ENCODE measurements around the gene HOXA10. TPM values are rescaled to one million over a fixed set of nuclear protein-coding genes. Genes with fewer than 3 reads are reported as not detected.
A peak's percentile ranks its signal among the peaks of the same experiment; 100 is the strongest.

HOXA10 gene
- total and polyA plus RNA-seq, 2 experiments from 2014 or later: 7.7 to 15.1 TPM

- Histone ChIP-seq H4K20me1 (ENCODE audit: insufficient read depth, poor library complexity, severe bottlenecking) (peaks cover 16% of the 10 kb centered on the region), H2AFZ (peak overlapping the region; percentile 45), H3K27ac (peak overlapping the region; percentile 96), H3K4me1 (ENCODE audit: insufficient read depth) (peaks cover 10% of the 10 kb centered on the region), H3K9me3 (ENCODE audit: low read depth) (no peaks in the 10 kb centered on the region), H3K9me2 (replicated peaks; ENCODE audit: insufficient read depth) (no peaks in the 10 kb centered on the region), H3K36me3 (replicated peaks; ENCODE audit: insufficient read depth, low read depth) (no peaks in the 10 kb centered on the region), H3K27me3 (peaks cover 99% of the 10 kb centered on the region), H3K79me2 (peaks cover 99% of the 10 kb centered on the region), H3K4me3 (peak overlapping the region; percentile 61), H3K4me2 (peak overlapping the region; percentile 96)
- DNase-seq (ENCODE audit: low spot score): no peak
- WGBS (ENCODE audit: low lambda C conversion rate, missing lambda C conversion rate): 1% methylated on average over 40 of the region's 59 CpGs
- TF ChIP-seq EZH2 (IDR thresholded peaks at IDR 0.05; ENCODE audit: borderline replicate concordance) (peak; percentile 71), EZH2phosphoT487 (IDR thresholded peaks at IDR 0.05; ENCODE audit: low read depth, severe bottlenecking, unreplicated experiment) (peak; percentile 28), CTCF (IDR thresholded peaks at IDR 0.05; ENCODE audit: poor library complexity) (no peak)
These were observed 587 bp downstream of the HOXA10 start for GRCh38 chr7:27173511-27173955.

- TF ChIP-seq CTCF (IDR thresholded peaks at IDR 0.05; ENCODE audit: poor library complexity) (no peak), EZH2phosphoT487 (IDR thresholded peaks at IDR 0.05; ENCODE audit: low read depth, severe bottlenecking, unreplicated experiment) (peak; percentile 58), EZH2 (IDR thresholded peaks at IDR 0.05; ENCODE audit: borderline replicate concordance) (peak; percentile 90)
- Histone ChIP-seq H3K9me2 (replicated peaks; ENCODE audit: insufficient read depth) (no peaks in the 10 kb centered on the region), H3K4me1 (ENCODE audit: insufficient read depth) (peaks cover 12% of the 10 kb centered on the region), H2AFZ (peak overlapping the region; percentile 45), H3K36me3 (replicated peaks; ENCODE audit: insufficient read depth, low read depth) (no peaks in the 10 kb centered on the region), H3K4me3 (peak overlapping the region; percentile 61), H4K20me1 (ENCODE audit: insufficient read depth, poor library complexity, severe bottlenecking) (peaks cover 16% of the 10 kb centered on the region), H3K9me3 (ENCODE audit: low read depth) (no peaks in the 10 kb centered on the region), H3K27me3 (peaks cover 99% of the 10 kb centered on the region), H3K79me2 (peaks cover 99% of the 10 kb centered on the region), H3K27ac (peak overlapping the region; percentile 96), H3K4me2 (peak overlapping the region; percentile 96)
- 2% methylated on average over 54 of the region's 58 CpGs for WGBS (ENCODE audit: low lambda C conversion rate, missing lambda C conversion rate)
- no peak for DNase-seq (ENCODE audit: low spot score)
These were observed 1.2 kb downstream of the HOXA10 start for GRCh38 chr7:27172823-27173510.

- Histone ChIP-seq H3K27ac (peak overlapping the region; percentile 96), H3K4me3 (peak overlapping the region; percentile 61), H3K79me2 (peaks cover 99% of the 10 kb centered on the region), H3K9me2 (replicated peaks; ENCODE audit: insufficient read depth) (no peaks in the 10 kb centered on the region), H3K9me3 (ENCODE audit: low read depth) (no peaks in the 10 kb centered on the region), H3K27me3 (peaks cover 100% of the 10 kb centered on the region), H2AFZ (no peak overlapping the region), H4K20me1 (ENCODE audit: insufficient read depth, poor library complexity, severe bottlenecking) (peaks cover 16% of the 10 kb centered on the region), H3K36me3 (replicated peaks; ENCODE audit: insufficient read depth, low read depth) (no peaks in the 10 kb centered on the region), H3K4me2 (peak overlapping the region; percentile 96), H3K4me1 (ENCODE audit: insufficient read depth) (peaks cover 18% of the 10 kb centered on the region)
- TF ChIP-seq EZH2phosphoT487 (IDR thresholded peaks at IDR 0.05; ENCODE audit: low read depth, severe bottlenecking, unreplicated experiment): no peak
- TF ChIP-seq CTCF (IDR thresholded peaks at IDR 0.05; ENCODE audit: poor library complexity): no peak
- no peak for TF ChIP-seq EZH2 (IDR thresholded peaks at IDR 0.05; ENCODE audit: borderline replicate concordance)
- 19% methylated on average over 9 of the region's 10 CpGs for WGBS (ENCODE audit: low lambda C conversion rate, missing lambda C conversion rate)
- DNase-seq (ENCODE audit: low spot score): no peak
These were observed 1.8 kb downstream of the HOXA10 start for GRCh38 chr7:27172315-27172774.
